Measurements from ENCODE around the gene POMT1. TPM values are rescaled to one million over a fixed set of nuclear protein-coding genes. Genes with fewer than 3 reads are reported as not detected.

The POMT1 gene
- polyA plus RNA-seq, 1 of the 3 experiments (the other 2 are of a cell fraction), result 44.5 TPM

- POLR2A ChIA-PET, result no interaction called here
- H3K79me2 ChIP-seq (ENCODE audit: insufficient read depth), result peaks cover 90% of the 10 kb centered on the region
- no peak overlapping the region for H3K4me2 ChIP-seq
- peaks cover 66 to 74% of the 10 kb centered on the region in 2 experiments for H3K36me3 ChIP-seq (replicated peaks in 1 of 2; ENCODE audit: control insufficient read depth in 1 of 2, insufficient read depth in 2 of 2, low read length in 1 of 2)
- H3F3A ChIP-seq (replicated peaks; ENCODE audit: insufficient read depth), result peaks cover 3% of the 10 kb centered on the region
- CTCF ChIA-PET, result interaction anchor here (2.2 kb wide), 1 partner anchor 116 kb away, joined by 9 read pairs; no protein-coding TSS in a partner anchor
- H2AFZ ChIP-seq (ENCODE audit: low read depth), result no peak overlapping the region
- WGBS (ENCODE audit: low lambda C conversion rate), result 95% methylated on average over 6 of the region's 6 CpGs
- no peak overlapping the region for H3K27ac ChIP-seq (ENCODE audit: low read depth in 2 of 2, low read length in 1 of 2)
- no peak overlapping the region for H3K4me3 ChIP-seq (ENCODE audit: low read depth in 2 of 2, low read length in 1 of 2)
- no peak for TF ChIP-seq POLR2AphosphoS5 (IDR thresholded peaks at IDR 0.05; ENCODE audit: low read depth, low read length)
- TF ChIP-seq, protein P1, sequence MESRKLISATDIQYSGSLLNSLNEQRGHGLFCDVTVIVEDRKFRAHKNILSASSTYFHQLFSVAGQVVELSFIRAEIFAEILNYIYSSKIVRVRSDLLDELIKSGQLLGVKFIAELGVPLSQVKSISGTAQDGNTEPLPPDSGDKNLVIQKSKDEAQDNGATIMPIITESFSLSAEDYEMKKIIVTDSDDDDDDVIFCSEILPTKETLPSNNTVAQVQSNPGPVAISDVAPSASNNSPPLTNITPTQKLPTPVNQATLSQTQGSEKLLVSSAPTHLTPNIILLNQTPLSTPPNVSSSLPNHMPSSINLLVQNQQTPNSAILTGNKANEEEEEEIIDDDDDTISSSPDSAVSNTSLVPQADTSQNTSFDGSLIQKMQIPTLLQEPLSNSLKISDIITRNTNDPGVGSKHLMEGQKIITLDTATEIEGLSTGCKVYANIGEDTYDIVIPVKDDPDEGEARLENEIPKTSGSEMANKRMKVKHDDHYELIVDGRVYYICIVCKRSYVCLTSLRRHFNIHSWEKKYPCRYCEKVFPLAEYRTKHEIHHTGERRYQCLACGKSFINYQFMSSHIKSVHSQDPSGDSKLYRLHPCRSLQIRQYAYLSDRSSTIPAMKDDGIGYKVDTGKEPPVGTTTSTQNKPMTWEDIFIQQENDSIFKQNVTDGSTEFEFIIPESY (IDR thresholded peaks at IDR 0.05; ENCODE audit: borderline replicate concordance, low read depth), result no peak
- no peak for TF ChIP-seq TAF1 (IDR thresholded peaks at IDR 0.05; ENCODE audit: borderline replicate concordance, low read depth, low read length)
- TF ChIP-seq TEAD4 (IDR thresholded peaks at IDR 0.05; ENCODE audit: borderline replicate concordance, insufficient read depth), result no peak
- TF ChIP-seq IRF3 (IDR thresholded peaks at IDR 0.05; ENCODE audit: low read depth, low read length), result no peak
- no peak for TF ChIP-seq RXRA (IDR thresholded peaks at IDR 0.05; ENCODE audit: borderline replicate concordance, low read depth)
- TF ChIP-seq FOXJ3 (CRISPR knock-in tag; IDR thresholded peaks at IDR 0.05), result no peak
- no peak for TF ChIP-seq FOSL2 (IDR thresholded peaks at IDR 0.05; ENCODE audit: borderline replicate concordance, low read depth)
- no peak for TF ChIP-seq ELF1 (IDR thresholded peaks at IDR 0.05)
- TF ChIP-seq FOXM1 (IDR thresholded peaks at IDR 0.05; ENCODE audit: low read depth), result no peak
- TF ChIP-seq GATA2 (CRISPR knock-in tag; IDR thresholded peaks at IDR 0.05), result no peak
- no peak for TF ChIP-seq MEF2A (IDR thresholded peaks at IDR 0.05; ENCODE audit: borderline replicate concordance, low read depth)
- peaks cover 31% of the 10 kb centered on the region for H4K20me1 ChIP-seq (ENCODE audit: insufficient read depth)
- H3K27me3 ChIP-seq (ENCODE audit: insufficient read depth), result no peaks in the 10 kb centered on the region
- no peak for DNase-seq
- H3K9ac ChIP-seq, result no peak overlapping the region
- no peaks in the 10 kb centered on the region for H3K9me2 ChIP-seq
- no peaks in the 10 kb centered on the region for H3K4me1 ChIP-seq (ENCODE audit: control insufficient read depth in 1 of 2, insufficient read depth in 2 of 2, low read depth in 1 of 2, low read length in 1 of 2)
- no peaks in the 10 kb centered on the region for H3K9me3 ChIP-seq
Measured at GRCh38 chr9:131465401-131465800, 37.3 kb upstream of the POMT1 start.

GRCh38 chr9:131467214-131467935 is 35.3 kb upstream of the POMT1 start:
- no peak overlapping the region for H3K9ac ChIP-seq
- H3K9me3 ChIP-seq, result no peaks in the 10 kb centered on the region
- ChIA-PET CTCF (interaction anchor here (0.8 to 1.6 kb wide), 4 partner anchors 9 to 131 kb away, joined by 3 to 6 read pairs (median 4); no protein-coding TSS in a partner anchor), POLR2A (no interaction called here)
- H3K4me3 ChIP-seq (ENCODE audit: low read depth in 2 of 2, low read length in 1 of 2), result no peak overlapping the region
- no peaks in the 10 kb centered on the region for H3K9me2 ChIP-seq
- peaks cover 77 to 78% of the 10 kb centered on the region in 2 experiments for H3K36me3 ChIP-seq (replicated peaks in 1 of 2; ENCODE audit: control insufficient read depth in 1 of 2, insufficient read depth in 2 of 2, low read length in 1 of 2)
- H3K27ac ChIP-seq (ENCODE audit: low read depth in 2 of 2, low read length in 1 of 2), result no peak overlapping the region
- no peaks in the 10 kb centered on the region for H3K4me1 ChIP-seq (ENCODE audit: control insufficient read depth in 1 of 2, insufficient read depth in 2 of 2, low read depth in 1 of 2, low read length in 1 of 2)
- H2AFZ ChIP-seq (ENCODE audit: low read depth), result no peak overlapping the region
- H4K20me1 ChIP-seq (ENCODE audit: insufficient read depth), result peaks cover 32% of the 10 kb centered on the region
- peaks cover 3% of the 10 kb centered on the region for H3F3A ChIP-seq (replicated peaks; ENCODE audit: insufficient read depth)
- no peaks in the 10 kb centered on the region for H3K27me3 ChIP-seq (ENCODE audit: insufficient read depth)
- H3K4me2 ChIP-seq, result no peak overlapping the region
- WGBS (ENCODE audit: low lambda C conversion rate), result 94% methylated on average over 13 of the region's 13 CpGs
- H3K79me2 ChIP-seq (ENCODE audit: insufficient read depth), result peaks cover 94% of the 10 kb centered on the region
- no peak for DNase-seq
- TF ChIP-seq CTCF (IDR thresholded peaks at IDR 0.05) (no peak), SMC3 (IDR thresholded peaks at IDR 0.05; ENCODE audit: low read depth, low read length) (no peak), PBX3 (IDR thresholded peaks at IDR 0.05) (no peak), RFX5 (IDR thresholded peaks at IDR 0.05; ENCODE audit: low read length) (no peak), YY1 (IDR thresholded peaks at IDR 0.05; ENCODE audit: low read depth) (no peak), TAF1 (IDR thresholded peaks at IDR 0.05; ENCODE audit: borderline replicate concordance, low read depth, low read length) (no peak)
